NB4 (cell line): ENCODE measurements around the gene MASP1.

Experiments
- MYC ChIP-seq: IDR thresholded peaks from 2 replicates; pipeline ENCODE4 v1.6.1; 2011; ENCODE audit warnings: low read depth, low read length
- POLR2A ChIP-seq: IDR thresholded peaks from 2 replicates; pipeline ENCODE4 v1.6.1; 2011; ENCODE audit warnings: mild to moderate bottlenecking; ENCODE audit not compliant: insufficient read length; ENCODE audit errors: extremely low read depth
- TF ChIP-seq, protein P1 (sequence below): IDR thresholded peaks from one replicate; pipeline ENCODE4 v1.5.1; 2012; ENCODE audit warnings: low read depth, low read length
- TF ChIP-seq, protein P2 (sequence below): IDR thresholded peaks from 2 replicates; pipeline ENCODE4 v1.6.1; 2011; ENCODE audit warnings: low read depth, low read length

DNA sequence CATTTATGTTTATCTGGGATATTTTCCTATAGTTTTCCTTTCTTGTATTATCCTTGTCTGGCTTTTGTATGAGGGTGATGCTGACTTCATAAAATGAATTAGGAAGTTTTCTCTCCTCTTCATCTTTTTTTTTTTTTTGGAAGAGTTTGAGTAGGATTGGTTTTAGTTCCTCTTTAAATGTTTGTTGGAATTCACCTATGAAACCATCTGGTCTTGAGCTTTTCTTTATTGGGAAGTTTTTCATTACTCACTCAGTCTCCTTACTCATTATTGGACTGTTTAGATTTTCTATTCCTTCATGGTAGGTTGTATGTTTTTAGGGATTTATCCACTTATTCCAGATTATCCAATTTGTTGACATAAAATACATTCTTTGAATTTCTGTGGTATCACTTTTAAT is 18.7 kb upstream of the MASP1 start:
- TF ChIP-seq POLR2A (no peak), MYC (no peak)
- TF ChIP-seq, protein P1, sequence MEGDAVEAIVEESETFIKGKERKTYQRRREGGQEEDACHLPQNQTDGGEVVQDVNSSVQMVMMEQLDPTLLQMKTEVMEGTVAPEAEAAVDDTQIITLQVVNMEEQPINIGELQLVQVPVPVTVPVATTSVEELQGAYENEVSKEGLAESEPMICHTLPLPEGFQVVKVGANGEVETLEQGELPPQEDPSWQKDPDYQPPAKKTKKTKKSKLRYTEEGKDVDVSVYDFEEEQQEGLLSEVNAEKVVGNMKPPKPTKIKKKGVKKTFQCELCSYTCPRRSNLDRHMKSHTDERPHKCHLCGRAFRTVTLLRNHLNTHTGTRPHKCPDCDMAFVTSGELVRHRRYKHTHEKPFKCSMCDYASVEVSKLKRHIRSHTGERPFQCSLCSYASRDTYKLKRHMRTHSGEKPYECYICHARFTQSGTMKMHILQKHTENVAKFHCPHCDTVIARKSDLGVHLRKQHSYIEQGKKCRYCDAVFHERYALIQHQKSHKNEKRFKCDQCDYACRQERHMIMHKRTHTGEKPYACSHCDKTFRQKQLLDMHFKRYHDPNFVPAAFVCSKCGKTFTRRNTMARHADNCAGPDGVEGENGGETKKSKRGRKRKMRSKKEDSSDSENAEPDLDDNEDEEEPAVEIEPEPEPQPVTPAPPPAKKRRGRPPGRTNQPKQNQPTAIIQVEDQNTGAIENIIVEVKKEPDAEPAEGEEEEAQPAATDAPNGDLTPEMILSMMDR: no peak
- TF ChIP-seq, protein P2, sequence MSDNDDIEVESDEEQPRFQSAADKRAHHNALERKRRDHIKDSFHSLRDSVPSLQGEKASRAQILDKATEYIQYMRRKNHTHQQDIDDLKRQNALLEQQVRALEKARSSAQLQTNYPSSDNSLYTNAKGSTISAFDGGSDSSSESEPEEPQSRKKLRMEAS: no peak
